HepG2 (cell line): Measurements from ENCODE around the gene STIP1. TPM values are rescaled to one million over a fixed set of nuclear protein-coding genes. Genes with fewer than 3 reads are reported as not detected.

Experiments
- CBFB ChIP-seq: sonication (generic); formaldehyde crosslinking; IDR thresholded peaks from 2 replicates; pipeline ENCODE4 v1.4.0; 2020; ENCODE audit warnings: missing genetic modification reagents
- CBX5 ChIP-seq: sonication (generic); formaldehyde crosslinking; IDR thresholded peaks from 2 replicates; pipeline ENCODE4 v1.4.0; 2020; ENCODE audit warnings: missing genetic modification reagents, borderline replicate concordance
- ISX ChIP-seq: sonication (generic); formaldehyde crosslinking; conservative IDR thresholded peaks from 2 replicates; pipeline ENCODE4 v1.5.0; 2020; ENCODE audit warnings: missing genetic modification reagents
- JUN ChIP-seq: sonication (generic); formaldehyde crosslinking; IDR thresholded peaks from 2 replicates; pipeline ENCODE4 v1.4.0; 2020; ENCODE audit warnings: mild to moderate bottlenecking, missing genetic modification reagents
- NFE2L1 ChIP-seq: sonication (generic); formaldehyde crosslinking; IDR thresholded peaks from 2 replicates; pipeline ENCODE4 v1.4.0; 2020; ENCODE audit warnings: missing genetic modification reagents, mild to moderate bottlenecking, borderline replicate concordance
- RBFOX2 ChIP-seq: fragments of 200-400 bp; formaldehyde crosslinking; IDR thresholded peaks from 2 replicates; pipeline ENCODE4 v1.6.1; 2017; ENCODE audit warnings: low read depth, mild to moderate bottlenecking, low read length
- RXRA ChIP-seq: sonication (generic); formaldehyde crosslinking; IDR thresholded peaks from 2 replicates; pipeline ENCODE4 v1.5.1; 2020; ENCODE audit warnings: missing genetic modification reagents
- TBX2 ChIP-seq: sonication (generic); formaldehyde crosslinking; IDR thresholded peaks from 2 replicates; pipeline ENCODE4 v1.5.0; 2020; ENCODE audit warnings: missing genetic modification reagents, mild to moderate bottlenecking, borderline replicate concordance
- ZFAT ChIP-seq: sonication (generic); formaldehyde crosslinking; conservative IDR thresholded peaks from 2 replicates; pipeline ENCODE4 v1.8.1; 2023; ENCODE audit warnings: missing genetic modification reagents, inconsistent platforms
- polyA plus RNA-seq, 8 experiments: library from polyadenylated mRNA; depleted of rRNA in 3 of 8; stranded (reverse) in 7 of 8; unstranded in 1 of 8; fragments of >200 nt; fragmentation: Illumina TruSeq in 4 of 8; extraction: Trizol in 4 of 8; gene quantifications; 2 replicates each; pipeline versions ENCODE4 v1.2.1 to v1.2.3, GENCODE V29; 2011 to 2016; ENCODE audit warnings: low read depth in 4 of 8, missing spikeins in 1 of 8, mixed read lengths in 1 of 8; ENCODE audit not compliant: insufficient read depth in 1 of 8
- total RNA-seq, 5 experiments: library from RNA; depleted of rRNA; stranded (reverse); fragments of >200 nt; fragmentation: Illumina TruSeq; extraction: Trizol; gene quantifications; 2 replicates each; pipeline ENCODE4 v1.2.3, GENCODE V29; 2016; ENCODE audit warnings: low read depth in 1 of 5
- TF ChIP-seq, protein P1 (sequence below): sonication (generic); formaldehyde crosslinking; IDR thresholded peaks from 2 replicates; pipeline ENCODE4 v1.4.0; 2020; ENCODE audit warnings: missing genetic modification reagents, mild to moderate bottlenecking, borderline replicate concordance
- TF ChIP-seq, protein P2 (sequence below): sonication (generic); formaldehyde crosslinking; IDR thresholded peaks from 2 replicates; pipeline ENCODE4 v1.8.1; 2023; ENCODE audit warnings: missing genetic modification reagents, inconsistent platforms, borderline replicate concordance
- TF ChIP-seq, protein P3 (sequence below): sonication (generic); formaldehyde crosslinking; IDR thresholded peaks from 2 replicates; pipeline ENCODE4 v1.4.0; 2020; ENCODE audit warnings: mild to moderate bottlenecking, missing genetic modification reagents
- TF ChIP-seq, protein P4 (sequence below): IDR thresholded peaks from 2 replicates; pipeline ENCODE4 v1.6.1; 2018; ENCODE audit warnings: missing genetic modification reagents
- TF ChIP-seq, protein P5 (sequence below): sonication (generic); formaldehyde crosslinking; IDR thresholded peaks from 2 replicates; pipeline ENCODE4 v1.5.0; 2020; ENCODE audit warnings: missing genetic modification reagents, mild to moderate bottlenecking, borderline replicate concordance
- TF ChIP-seq, protein P6 (sequence below): sonication (generic); formaldehyde crosslinking; IDR thresholded peaks from 2 replicates; pipeline ENCODE4 v1.4.0; 2020; ENCODE audit warnings: missing genetic modification reagents, borderline replicate concordance

STIP1 gene
- total and polyA plus RNA-seq, 2 of the 13 experiments (the other 11 are each of a cell fraction or from before 2014, with no cell fraction given): 81.1 to 217 TPM

DNA sequence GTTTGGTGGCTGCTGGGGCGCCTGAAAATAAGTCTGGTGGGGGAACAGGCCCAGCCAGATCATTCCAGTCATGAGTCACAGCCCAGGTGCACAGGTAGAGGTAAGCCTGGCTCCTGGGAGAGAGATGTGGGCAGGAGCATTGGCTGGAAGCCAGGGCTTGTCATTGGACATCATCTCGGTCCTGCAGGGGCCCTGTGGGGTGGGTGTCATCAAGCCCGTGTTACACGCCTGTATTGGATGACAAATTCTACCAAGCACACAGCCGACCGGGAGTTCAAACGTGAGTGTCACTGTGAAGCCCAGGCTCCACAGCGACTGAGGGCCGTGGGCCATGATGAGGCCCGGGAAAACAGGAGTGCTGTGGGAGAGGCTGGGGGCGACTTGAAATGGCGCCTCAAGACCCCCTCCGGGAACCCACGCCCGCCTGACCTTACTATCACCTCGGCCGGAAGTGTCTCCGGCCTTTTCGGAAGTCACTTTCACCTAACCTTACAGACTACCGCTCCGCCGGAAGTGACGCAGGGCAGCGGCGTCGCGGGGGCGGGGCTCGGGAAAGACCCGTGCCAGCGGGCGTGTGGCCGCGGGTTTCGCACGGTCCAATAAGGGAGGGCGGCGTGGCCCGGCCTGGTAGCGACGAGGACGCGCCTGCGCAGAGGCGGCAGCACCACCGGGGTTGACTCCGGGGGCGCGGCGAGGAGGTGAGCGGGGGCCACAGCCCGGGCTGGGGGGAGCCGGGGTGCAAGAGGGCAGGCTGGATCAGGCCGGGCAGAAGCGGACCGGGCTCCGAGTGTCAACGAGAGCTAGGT, 54.7 kb downstream of the STIP1 start, which contains the start of gene FKBP2 (continued):
- TF ChIP-seq CBX5 (CRISPR knock-in tag) (no peak), JUN (CRISPR knock-in tag) (no peak), NFE2L1 (CRISPR knock-in tag) (0 out of 2 replicates have a peak, but pooled peaks have one; percentile 16), RBFOX2 (peak; percentile 91), ZFAT (CRISPR knock-in tag) (no peak), CBFB (CRISPR knock-in tag) (no peak), RXRA (CRISPR knock-in tag) (peak; percentile 81), ISX (CRISPR knock-in tag) (no peak), TBX2 (peak; percentile 67)
- TF ChIP-seq, protein P1, sequence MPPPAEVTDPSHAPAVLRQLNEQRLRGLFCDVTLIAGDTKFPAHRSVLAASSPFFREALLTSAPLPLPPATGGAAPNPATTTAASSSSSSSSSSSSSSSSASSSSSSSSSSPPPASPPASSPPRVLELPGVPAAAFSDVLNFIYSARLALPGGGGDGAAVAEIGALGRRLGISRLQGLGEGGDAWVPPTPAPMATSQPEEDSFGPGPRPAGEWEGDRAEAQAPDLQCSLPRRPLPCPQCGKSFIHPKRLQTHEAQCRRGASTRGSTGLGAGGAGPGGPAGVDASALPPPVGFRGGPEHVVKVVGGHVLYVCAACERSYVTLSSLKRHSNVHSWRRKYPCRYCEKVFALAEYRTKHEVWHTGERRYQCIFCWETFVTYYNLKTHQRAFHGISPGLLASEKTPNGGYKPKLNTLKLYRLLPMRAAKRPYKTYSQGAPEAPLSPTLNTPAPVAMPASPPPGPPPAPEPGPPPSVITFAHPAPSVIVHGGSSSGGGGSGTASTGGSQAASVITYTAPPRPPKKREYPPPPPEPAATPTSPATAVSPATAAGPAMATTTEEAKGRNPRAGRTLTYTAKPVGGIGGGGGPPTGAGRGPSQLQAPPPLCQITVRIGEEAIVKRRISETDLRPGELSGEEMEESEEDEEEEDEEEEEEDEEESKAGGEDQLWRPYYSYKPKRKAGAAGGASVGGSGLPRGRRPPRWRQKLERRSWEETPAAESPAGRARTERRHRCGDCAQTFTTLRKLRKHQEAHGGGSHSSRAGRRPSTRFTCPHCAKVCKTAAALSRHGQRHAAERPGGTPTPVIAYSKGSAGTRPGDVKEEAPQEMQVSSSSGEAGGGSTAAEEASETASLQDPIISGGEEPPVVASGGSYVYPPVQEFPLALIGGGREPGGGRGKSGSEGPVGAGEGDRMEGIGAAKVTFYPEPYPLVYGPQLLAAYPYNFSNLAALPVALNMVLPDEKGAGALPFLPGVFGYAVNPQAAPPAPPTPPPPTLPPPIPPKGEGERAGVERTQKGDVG (CRISPR knock-in tag): no peak
- TF ChIP-seq, protein P2, sequence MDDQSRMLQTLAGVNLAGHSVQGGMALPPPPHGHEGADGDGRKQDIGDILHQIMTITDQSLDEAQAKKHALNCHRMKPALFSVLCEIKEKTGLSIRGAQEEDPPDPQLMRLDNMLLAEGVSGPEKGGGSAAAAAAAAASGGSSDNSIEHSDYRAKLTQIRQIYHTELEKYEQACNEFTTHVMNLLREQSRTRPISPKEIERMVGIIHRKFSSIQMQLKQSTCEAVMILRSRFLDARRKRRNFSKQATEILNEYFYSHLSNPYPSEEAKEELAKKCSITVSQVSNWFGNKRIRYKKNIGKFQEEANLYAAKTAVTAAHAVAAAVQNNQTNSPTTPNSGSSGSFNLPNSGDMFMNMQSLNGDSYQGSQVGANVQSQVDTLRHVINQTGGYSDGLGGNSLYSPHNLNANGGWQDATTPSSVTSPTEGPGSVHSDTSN: no peak
- TF ChIP-seq, protein P3, sequence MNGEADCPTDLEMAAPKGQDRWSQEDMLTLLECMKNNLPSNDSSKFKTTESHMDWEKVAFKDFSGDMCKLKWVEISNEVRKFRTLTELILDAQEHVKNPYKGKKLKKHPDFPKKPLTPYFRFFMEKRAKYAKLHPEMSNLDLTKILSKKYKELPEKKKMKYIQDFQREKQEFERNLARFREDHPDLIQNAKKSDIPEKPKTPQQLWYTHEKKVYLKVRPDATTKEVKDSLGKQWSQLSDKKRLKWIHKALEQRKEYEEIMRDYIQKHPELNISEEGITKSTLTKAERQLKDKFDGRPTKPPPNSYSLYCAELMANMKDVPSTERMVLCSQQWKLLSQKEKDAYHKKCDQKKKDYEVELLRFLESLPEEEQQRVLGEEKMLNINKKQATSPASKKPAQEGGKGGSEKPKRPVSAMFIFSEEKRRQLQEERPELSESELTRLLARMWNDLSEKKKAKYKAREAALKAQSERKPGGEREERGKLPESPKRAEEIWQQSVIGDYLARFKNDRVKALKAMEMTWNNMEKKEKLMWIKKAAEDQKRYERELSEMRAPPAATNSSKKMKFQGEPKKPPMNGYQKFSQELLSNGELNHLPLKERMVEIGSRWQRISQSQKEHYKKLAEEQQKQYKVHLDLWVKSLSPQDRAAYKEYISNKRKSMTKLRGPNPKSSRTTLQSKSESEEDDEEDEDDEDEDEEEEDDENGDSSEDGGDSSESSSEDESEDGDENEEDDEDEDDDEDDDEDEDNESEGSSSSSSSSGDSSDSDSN (CRISPR knock-in tag): peak; percentile 30; the same call in 1 of the 2 replicates
- TF ChIP-seq, protein P4, sequence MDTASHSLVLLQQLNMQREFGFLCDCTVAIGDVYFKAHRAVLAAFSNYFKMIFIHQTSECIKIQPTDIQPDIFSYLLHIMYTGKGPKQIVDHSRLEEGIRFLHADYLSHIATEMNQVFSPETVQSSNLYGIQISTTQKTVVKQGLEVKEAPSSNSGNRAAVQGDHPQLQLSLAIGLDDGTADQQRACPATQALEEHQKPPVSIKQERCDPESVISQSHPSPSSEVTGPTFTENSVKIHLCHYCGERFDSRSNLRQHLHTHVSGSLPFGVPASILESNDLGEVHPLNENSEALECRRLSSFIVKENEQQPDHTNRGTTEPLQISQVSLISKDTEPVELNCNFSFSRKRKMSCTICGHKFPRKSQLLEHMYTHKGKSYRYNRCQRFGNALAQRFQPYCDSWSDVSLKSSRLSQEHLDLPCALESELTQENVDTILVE (CRISPR knock-in tag): peak; percentile 96
- TF ChIP-seq, protein P5, sequence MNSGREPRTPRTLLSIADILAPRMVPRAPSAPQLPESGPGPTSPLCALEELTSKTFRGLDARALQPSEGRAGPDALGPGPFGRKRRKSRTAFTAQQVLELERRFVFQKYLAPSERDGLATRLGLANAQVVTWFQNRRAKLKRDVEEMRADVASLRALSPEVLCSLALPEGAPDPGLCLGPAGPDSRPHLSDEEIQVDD (CRISPR knock-in tag): no peak
- TF ChIP-seq, protein P6, sequence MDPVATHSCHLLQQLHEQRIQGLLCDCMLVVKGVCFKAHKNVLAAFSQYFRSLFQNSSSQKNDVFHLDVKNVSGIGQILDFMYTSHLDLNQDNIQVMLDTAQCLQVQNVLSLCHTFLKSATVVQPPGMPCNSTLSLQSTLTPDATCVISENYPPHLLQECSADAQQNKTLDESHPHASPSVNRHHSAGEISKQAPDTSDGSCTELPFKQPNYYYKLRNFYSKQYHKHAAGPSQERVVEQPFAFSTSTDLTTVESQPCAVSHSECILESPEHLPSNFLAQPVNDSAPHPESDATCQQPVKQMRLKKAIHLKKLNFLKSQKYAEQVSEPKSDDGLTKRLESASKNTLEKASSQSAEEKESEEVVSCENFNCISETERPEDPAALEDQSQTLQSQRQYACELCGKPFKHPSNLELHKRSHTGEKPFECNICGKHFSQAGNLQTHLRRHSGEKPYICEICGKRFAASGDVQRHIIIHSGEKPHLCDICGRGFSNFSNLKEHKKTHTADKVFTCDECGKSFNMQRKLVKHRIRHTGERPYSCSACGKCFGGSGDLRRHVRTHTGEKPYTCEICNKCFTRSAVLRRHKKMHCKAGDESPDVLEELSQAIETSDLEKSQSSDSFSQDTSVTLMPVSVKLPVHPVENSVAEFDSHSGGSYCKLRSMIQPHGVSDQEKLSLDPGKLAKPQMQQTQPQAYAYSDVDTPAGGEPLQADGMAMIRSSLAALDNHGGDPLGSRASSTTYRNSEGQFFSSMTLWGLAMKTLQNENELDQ (CRISPR knock-in tag): no peak
